TTC549 (cell line): ENCODE results near the gene CYP3A4.
"Not testable (repeated sequence)": the region's sequence is repeated elsewhere in the genome, so short reads cannot be mapped to it uniquely, and the experiment has no call there.

Experiments
- FAIRE-seq: peaks from 2 replicates; lab custom pipeline; 2012; peaks lifted over from hg19 to GRCh38; lab: Jason Lieb, UNC

The CYP3A4 gene

DNA sequence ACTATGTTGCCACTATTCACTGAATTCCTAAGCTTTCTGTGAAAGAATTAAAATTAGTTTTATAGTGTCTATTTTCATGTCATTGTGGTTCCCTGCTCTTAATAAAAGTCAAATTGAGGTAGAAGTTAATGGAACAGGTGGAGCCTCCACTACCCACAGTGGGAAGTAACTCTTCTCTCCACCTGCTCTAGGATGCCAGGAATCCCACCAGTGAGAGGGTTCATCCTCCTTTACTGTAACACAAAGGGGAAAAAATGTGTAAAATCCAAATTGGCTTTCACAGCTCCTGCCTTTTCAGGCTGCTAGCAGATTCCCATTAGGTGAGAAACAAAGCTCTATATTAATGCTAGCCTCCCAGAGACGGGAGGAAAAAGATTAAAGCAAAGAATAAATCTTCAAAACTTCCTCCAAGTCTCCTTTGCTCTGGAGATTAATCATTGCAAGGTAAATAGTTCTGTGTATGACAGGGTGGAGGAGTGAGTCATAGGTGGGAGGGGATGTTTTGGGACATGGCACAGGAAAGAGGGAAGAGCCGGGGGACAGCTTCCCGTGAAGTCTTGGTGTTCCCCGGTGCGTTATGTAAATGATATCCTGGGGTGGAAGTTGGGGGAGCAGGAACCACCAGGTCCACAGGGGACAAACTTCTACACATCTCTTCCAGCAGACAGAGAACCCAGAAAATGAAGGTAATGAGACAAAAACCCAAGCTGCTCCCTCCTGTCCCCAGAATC, 32.5 kb downstream of the CYP3A4 start:
- not testable (repeated sequence) for FAIRE-seq

DNA sequence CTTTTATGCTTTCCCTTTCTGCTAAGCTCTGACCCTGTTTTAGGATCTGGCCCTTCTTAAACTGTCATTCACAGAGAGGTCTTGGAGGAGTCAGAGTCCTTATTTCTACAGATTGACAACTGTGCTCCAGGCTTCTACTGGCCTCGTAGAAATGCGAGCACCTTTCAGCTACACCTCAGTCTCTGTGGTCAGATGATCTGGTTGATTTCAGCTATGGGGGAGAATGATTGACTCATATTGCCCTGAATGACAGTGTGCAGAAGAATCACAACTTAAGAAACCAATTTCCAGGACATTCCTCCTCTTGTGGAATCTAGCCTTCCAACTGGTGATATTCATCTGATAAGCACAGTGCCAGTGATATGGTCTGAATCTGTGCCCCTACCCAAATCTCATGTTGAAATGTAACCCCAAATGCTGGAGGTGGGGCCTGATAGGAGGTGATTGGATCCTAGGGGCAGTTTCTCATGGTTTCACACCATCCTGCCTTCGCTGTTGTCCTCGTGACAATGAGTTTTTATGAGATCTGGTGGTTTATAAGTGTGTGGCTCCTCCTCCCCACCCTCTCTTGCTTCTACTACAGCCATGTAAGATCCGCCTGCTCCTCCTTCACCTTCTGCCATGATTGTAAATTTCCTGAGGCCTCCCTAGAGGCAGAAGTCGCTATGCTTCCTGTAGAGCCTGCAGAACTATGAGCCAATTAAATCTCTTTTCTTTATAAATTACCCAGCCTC, 35.0 kb downstream of the CYP3A4 start:
- no peak for FAIRE-seq

DNA sequence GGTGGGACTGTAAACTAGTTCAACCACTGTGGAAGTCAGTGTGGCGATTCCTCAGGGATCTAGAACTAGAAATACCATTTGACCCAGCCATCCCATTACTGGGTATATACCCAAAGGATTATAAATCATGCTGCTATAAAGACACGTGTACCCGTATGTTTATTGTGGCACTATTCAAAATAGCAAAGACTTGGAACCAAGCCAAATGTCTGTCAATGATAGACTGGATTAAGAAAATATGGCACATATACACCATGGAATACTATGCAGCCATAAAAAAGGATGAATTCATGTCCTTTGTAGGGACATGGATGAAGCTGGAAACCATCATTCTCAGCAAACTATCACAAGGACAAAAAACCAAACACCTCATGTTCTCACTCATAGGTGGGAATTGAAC, 37.1 kb downstream of the CYP3A4 start:
- FAIRE-seq: not testable (repeated sequence)

DNA sequence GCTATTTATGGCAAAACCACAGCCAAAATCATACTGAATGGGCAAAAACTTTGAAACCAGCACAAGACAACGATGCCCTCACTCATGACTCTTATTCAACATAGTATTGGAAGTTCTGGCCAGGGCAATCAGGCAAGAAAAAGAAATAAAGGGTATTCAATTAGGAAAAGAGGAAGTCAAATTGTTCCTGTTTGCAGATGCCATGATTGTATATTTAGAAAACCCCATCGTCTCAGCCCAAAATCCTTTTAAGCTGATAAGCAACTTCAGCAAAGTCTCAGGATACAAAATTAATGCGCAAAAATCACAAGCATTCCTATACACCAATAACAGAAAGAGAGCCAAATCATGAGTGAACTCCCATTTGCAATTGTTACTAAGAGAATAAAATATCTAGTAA, 38.6 kb downstream of the CYP3A4 start:
- FAIRE-seq: not testable (repeated sequence)

DNA sequence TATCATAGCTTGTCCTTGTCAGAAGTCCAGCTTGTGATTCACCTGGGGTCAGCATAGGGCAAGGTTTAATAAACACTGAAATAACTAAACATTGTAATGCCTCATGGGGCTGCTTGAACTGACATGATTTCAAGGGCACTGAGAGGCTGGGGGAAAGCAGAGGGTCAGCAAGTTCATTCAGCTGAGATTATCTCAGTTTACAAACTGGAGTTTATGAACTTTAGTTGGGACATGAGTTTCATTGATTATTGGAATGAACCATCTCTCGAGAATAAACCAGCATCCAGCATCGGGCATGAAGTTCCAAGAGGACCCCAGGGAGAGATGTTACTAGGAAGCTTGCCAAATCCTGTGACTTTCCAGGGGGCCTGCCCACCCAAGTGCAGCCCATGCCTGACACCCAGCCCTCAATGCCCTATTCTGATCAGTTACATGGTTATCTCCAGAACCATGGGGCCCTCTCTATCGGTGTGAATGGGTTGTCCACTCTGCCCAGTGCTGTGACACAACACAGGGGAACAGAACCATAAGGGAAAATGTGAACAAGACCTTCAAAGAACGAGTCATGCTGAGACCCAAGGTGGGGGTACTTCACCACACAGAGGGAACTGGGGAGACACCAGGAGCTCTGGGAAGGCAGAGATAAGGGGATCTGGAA, 41.1 kb downstream of the CYP3A4 start:
- no peak for FAIRE-seq

DNA sequence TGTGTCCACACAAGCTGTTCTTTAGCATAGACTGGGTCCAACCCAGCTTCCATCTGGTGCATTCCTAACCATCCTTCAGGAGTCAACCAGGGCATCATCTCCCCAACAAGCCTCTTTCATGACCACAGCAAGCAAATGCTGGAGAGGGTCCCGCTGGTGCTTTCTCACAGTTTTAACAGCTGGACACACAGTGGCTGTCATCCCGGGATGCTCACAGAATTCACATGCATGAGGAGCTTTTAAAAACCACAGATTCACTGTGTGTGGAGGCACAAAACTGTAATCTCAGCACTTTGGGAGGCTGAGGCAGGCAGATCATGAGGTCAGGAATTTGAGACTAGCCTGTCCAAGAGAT, 42.6 kb downstream of the CYP3A4 start:
- no peak for FAIRE-seq

DNA sequence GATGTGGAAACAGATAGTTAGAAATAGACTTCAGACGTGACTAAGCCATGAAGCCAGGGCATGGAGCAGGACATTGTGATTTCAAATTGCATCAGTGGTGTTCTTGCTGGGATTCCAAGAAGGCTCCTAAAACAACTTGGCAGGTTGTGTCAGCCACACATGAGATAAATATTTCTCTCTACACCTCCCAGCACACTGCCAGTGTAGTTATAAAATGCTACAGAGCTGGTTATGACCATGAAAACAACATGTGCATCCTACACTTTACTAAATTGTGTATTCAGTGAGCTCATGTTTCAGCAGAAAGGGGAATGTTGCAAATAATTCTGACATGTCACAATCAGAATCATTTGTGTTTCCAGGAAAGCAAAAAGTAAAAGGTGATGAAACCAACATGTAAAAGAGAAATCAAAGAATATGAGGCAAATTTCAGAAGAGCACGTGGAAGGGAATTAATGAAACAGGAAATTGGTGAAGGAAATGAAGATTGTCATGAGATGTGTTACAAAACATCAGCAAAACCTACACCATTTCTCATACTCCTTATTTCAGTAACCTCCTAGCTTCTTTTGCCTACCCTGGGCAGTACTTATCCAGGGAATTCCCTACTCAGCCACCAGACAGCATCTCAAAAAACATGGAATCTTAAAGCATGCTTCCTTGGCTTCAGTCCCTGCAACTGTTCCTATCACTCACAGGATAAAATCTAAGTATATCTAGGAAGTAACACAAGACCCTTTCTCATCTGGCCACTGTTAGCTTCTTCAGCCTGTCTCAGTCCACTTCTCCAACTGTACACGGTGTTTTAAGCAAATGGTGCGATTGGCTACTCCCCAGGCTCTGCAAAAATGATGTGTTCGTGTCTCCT, 43.2 kb downstream of the CYP3A4 start:
- no peak for FAIRE-seq

DNA sequence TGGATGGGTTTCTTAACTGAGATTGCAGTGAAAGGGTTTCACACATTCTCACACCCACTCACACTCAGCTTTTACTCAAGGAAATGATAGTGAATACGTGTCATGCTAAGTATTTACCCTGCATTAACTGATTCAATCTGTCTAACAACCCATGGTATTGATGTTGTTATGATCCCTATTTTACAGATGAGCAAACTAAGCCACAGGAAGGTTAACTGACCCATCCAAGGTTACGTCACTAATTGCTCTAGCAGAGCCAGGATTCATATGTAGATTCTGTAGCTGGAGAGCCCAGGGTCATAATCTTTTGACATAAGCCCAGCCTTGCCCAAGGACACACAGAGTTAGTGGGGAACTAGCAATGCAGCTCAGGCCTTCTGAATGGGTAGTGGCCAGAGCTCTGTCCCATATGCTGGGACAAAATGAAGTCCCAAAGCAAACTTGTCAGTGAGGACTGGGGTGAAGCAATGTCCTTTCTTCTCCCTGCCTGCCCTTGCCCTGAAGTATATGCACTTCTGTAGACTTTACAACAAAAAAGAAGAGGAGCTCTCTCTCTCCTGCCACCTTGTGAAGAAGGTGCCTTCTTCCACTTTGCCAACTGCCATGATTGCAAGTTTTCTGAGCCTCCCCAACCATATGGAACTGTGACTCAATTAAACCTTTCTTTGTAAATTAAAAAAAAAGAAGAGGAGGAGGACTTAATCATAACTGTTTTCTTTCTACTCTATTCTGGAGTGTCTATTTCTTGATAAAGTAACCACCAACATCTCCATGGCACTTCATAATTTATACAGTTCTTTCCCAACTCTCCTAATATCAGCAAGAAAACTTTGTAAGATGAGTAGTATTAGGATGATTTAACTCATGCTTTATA, 44.0 kb downstream of the CYP3A4 start:
- no peak for FAIRE-seq

DNA sequence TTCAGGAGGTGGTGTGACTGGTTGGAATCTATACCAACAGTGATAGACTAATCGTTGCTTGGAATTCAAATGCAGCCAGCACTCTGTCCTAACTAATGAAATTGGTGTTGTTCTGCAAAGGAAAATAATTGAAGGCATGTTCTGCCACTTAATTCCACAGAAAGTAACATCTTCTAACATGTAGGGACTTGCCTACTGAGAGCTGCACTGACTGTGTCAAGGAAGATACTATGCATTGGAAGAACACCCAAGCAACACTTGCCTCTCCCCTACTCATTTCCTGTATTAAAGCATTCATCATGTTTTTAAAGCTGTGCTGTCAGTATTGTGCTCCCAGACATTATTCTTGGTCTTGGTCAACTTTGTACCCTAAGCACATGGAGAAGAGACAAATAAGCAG, 46.3 kb downstream of the CYP3A4 start:
- no peak for FAIRE-seq

DNA sequence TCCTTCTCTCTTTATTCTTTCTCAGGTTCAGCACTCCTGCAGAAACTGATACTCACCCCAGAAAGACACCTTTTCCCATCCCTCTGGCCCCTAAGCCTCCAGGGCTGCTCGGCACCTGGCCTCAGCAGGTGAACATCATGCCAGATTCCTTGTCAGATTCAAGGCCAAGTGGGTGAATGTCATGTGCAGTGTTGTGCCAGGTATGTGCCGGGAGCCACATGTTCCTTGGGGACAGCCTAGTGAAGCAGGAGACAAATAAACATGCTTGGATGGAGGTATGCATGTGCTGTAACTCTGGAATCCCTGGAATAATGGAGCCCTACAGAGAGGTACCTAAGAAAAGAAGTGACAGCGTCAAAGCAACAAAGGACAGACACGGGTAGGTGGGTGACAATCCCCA, 47.3 kb downstream of the CYP3A4 start:
- FAIRE-seq: not testable (repeated sequence)

DNA sequence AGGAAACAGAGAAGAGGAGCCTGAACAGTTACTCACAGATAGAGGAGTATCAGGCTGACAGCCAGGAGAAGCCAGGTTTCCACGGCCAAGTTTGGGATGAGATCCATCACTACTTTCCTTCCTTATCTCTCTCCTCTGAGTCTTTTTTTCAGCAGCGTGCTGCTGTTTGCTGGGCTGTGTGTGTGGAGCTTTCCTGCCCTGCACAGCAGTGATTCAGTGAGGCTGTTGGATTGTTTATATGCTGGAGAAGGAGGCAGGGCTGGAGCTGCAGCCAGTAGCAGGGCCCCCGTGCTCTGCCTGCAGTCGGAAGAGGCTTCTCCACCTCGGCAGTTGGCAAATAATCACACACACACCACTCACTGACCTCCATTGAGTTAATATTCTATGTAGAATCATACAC, 49.0 kb downstream of the CYP3A4 start, which contains the start of gene CYP3A7:
Gene CYP3A7, minus strand, starts transcription at position 210 of the 400 bp plus-strand sequence. Its CDS starts 103 bp downstream, at position 107.
- FAIRE-seq: no peak

DNA sequence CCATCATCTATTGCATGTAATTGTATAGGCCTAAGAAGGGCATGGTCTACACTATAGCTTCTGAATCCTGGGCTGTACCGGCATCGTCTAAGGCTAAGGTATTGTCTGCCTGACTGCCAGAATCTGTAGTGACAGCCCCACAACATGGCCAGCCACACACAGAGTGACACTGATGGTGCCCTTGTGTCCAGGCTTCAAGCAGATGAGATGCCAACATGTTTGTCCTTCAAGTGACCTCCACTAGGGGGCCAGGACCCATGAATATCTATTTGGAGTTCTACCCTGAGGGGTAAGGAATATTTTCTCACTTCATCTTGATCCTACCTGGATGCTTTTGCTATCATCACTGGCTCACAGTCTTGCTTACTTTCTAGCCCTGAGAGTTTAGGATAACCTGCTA, 50.5 kb downstream of the CYP3A4 start:
- FAIRE-seq: no peak

DNA sequence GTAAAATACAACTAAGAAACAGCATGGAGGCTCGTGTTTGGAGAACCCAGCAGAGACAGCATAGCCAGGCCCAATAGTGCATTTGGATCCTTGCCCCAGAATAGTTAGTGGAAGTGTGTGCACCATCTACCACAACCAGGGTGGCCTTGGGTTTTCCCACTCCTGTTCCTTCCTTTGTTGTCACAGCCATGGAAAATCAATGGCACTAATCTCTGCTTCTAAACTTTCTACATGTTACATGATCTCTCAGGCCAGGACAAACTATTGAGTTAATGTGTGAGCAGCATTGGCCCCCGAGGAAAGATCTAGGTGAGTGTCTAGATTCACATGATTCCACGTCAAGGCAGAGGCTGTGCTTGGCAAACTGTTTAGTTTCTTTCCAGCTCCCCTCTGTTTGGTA, 51.0 kb downstream of the CYP3A4 start:
- no peak for FAIRE-seq

DNA sequence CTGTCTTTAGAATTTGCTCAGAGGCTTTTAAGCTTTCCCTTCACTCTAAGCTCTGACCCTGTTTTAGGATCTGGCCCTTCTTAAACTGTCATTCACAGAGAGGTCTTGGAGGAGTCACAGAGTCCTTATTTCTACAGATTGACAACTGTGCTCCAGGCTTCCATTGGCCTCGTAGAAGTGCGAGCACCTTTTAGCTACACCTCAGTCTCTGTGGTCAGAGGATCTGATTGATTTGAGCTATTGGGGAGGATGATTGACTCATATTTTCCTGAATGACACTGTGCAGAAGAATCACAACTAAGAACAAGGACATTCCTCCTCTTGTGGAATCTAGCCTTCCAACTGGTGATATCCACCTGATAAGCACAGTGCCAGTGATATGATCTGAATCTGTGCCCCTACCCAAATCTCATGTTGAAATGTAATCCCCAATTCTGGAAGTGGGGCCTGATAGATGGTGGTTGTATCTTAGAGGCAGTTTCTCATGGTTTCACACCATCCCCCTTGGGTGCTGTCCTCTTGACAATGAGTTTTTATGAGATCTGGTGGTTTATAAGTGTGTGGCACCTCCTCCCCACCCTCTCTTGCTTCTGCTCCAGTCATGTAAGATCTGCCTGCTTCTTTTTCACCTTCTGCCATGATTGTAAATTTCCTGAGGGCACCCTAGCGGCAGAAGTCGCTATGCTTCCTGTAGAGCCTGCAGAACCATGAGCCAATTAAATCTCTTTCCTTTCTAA, 52.2 kb downstream of the CYP3A4 start:
- no peak for FAIRE-seq

DNA sequence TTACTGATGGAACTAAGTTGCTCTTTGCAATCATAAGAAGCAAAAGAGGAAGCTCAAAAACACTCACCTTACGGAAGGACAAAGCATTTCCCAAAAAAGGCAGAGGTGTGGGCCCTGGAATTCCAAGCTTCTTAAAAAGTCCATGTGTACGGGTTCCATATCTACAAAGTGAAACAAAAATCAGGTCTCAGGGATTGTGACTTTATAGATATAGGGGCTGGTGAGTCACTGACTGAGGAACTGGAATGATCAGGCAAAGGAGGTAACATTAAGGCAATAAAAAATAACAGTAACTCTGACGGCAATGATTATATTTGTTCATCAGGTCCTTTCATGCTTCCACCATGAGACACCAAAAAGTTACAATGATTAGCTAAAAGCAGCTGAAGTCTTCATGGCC, 53.0 kb downstream of the CYP3A4 start:
- FAIRE-seq: no peak

DNA sequence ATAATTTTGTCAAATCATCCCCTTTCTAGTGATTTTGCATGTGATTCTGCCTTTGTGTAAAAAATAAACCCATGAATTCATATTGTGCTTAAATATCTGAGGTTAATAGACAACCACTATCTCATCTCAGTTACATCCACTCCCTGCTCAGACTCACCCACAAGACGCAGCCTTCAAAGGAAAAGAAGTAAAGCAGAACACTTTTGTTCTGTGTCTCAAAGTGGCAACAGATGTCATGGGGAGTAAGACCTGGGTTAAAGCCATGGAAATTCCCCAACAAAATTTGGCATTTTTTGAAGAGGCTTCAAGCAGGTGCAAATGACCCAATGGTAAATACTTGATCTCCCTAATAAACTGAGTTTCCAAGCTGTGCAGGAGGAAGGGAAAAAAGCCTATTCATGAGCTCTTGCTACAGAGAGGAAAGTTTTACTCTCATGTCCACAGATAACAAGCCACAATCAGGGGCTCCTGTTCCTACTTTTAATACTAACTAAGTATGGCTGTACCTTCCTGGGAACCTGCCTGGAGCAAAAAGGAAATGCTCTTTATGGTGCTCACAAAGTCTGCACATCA, 53.7 kb downstream of the CYP3A4 start:
- FAIRE-seq: no peak

DNA sequence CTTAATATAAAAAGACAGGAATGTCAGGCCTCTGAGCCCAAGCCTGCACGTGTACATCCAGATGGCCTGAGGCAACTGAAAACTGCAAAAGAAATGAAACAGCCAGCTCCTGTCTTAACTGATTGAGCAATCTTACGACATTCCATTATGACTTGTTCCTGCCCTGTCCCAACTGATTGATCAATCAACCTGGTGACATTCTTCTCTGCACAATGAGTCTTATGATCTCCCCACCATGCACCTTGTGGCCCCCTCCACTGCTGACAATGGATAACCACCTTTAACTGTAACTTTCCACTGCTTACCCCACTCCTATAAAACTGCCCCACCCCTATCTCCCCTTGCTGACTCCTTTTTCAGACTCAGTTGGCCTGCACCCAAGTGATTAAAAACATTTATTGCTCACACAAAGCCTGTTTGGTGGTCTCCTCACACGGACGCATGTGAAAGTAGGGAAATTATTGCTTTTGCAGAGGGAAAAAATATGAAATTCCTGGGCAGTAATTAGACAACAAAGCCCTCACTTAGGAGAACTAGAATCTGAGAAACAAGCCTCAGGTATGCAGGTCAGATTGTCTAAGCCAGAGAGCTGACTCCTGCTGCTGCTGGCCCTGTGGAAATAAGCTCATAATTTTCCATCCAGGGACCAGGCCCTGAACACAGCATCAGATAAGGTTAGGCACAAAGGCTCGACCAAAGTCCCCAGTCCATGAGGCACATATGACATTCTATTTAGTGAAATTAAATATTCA, 54.3 kb downstream of the CYP3A4 start:
- FAIRE-seq: no peak

DNA sequence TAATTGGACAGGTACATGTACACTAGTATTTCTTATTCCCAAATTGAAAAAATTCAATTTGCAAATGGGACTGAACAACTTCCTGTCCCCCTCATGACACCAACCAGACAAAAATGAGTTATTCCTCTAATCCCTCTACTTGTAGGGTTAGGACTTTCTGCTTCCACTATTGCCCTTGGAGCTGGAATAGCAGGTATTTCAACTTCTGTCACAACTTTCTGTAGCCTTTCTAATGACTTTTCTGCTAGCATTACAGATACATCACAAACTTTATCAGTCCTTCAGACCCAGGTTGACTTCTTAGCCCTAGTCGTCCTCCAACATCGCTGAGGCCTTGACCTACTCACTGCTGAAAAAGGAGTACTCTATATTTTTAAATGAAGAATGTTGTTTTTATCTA, 55.4 kb downstream of the CYP3A4 start:
- FAIRE-seq: no peak

DNA sequence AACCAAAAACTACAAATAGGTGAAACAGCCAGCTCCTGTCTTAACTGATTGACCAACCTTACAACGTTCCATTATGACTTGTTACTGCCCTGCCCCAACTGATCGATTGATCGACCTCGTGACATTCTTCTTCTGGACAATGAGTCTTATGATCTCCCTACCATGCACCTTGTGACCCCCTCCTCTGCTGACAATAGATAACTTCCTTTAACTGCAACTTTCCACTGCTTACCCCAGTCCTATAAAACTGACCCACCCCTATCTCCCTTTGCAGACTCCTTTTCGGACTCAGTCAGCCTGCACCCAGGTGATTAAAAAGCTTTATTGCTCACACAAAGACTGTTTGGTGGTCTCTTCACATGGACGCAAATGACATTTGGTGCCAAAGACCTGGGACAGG, 60.8 kb downstream of the CYP3A4 start:
- FAIRE-seq: not testable (repeated sequence)
